PC-3 (cell line): ENCODE results near the gene ENOX2.

Experiments used
- CTCF ChIP-seq: fragments of 300-600 bp; sonication (generic); conservative IDR thresholded peaks from 2 replicates; pipeline ENCODE4 v1.5.1; 2017; ENCODE audit warnings: antibody characterized with exemption, low read depth, mild to moderate bottlenecking, low read length
- EZH2 ChIP-seq: fragments of 300-600 bp; sonication (generic); IDR thresholded peaks from one replicate; pipeline ENCODE4 v1.6.1; 2017; ENCODE audit warnings: antibody characterized with exemption, mild to moderate bottlenecking, low read length; ENCODE audit not compliant: unreplicated experiment
- EZH2phosphoT487 ChIP-seq: fragments of 300-600 bp; sonication (generic); IDR thresholded peaks from 2 replicates; pipeline ENCODE4 v1.6.1; 2018; ENCODE audit warnings: mild to moderate bottlenecking, antibody characterized with exemption, low read length, borderline replicate concordance

- TF ChIP-seq CTCF (no peak), EZH2 (no peak), EZH2phosphoT487 (no peak)
These were observed 211.4 kb downstream of the ENOX2 start for GRCh38 chrX:130691576-130691975.
